DND-41 (cell line): ENCODE measurements around the gene ARHGEF12.

Experiments
- CTCF ChIP-seq: IDR thresholded peaks from 2 replicates; pipeline ENCODE4 v1.5.1; 2012; ENCODE audit warnings: borderline replicate concordance, low read length, moderate library complexity, mild to moderate bottlenecking; ENCODE audit not compliant: poor library complexity, severe bottlenecking; ENCODE audit errors: extremely low read depth
- EZH2 ChIP-seq: IDR thresholded peaks from 3 replicates; pipeline ENCODE4 v1.6.1; 2012; ENCODE audit warnings: borderline replicate concordance, low read depth, mild to moderate bottlenecking, moderate library complexity, low read length, inconsistent platforms; ENCODE audit not compliant: severe bottlenecking

GRCh38 chr11:120358729-120359128 is 22.5 kb downstream of the ARHGEF12 start:
- no peak for TF ChIP-seq CTCF
- no peak for TF ChIP-seq EZH2
